DMS153 treated with DMSO at 0.1 percent for 48 hours (cell line): Measurements from ENCODE around the gene EPHA4.

Source experiments
- DNase-seq: peaks from one replicate; lab custom pipeline; 2025; ENCODE audit not compliant: unreplicated experiment; lab: John Stamatoyannopoulos, UW

EPHA4 gene

DNA sequence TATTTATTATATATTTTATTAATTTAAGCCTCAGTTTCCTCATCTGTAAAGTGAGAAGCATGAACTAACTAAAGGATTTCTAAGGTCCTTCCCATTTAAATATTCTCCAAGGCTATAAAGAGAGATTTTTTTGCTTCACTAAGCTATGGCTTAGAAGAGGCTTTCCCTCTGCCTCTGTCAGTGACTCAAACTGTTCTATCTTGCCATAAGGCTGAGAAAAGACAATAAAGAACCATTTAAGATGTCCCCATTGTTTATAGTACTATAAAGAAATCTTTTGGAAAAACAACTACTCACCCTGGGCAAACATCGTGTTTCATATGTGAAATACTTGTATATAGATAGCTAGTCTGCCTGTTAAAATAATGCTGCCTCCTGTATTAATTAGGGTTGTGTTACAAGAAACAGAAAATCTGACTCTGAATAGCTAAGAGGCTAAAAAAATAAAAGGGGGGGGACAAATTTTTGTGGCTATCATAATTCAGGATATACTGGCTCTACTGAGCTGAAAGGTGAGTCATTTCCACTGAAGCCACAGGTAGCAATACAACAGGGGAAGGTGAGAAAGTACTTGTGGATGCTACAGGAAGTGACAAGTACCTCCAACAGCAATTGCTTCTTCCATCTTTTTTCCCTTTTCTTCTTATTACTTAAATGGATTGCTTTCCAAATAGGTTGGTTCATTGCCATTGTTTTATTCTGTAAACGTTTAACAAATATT is 25.4 kb downstream of the EPHA4 start:
- DNase-seq, result no peak

DNA sequence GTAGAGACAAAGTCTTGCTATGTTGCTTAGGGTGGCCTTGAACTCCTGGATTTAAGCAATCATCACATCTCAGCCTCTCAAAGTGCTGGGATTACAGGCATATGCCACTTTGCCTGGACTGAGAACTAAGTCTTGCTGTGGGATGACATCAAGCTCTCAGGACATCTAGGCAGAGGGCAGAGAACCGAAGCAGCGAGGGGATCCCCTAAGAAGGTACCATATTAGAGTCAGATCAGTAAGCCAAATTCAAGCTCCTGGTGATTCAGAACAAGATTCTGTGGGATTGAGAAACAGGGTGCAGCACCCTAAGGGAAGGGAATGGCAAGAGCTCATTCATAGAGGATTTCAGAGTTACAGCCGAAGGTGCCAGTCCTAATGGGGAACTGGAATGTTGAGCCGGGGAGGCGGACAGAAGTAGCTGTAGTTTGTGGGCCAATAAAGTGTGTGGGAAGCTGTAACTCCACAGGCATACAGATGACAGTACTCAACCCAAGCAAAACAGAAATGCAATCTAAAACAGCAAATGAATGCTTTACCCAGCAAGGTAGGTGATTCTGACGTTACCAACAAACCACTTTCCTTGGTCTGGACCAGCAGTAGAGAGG is 30.9 kb downstream of the EPHA4 start:
- no peak for DNase-seq

GRCh38 chr2:221539246-221539645 is 32.9 kb downstream of the EPHA4 start:
- no peak for DNase-seq

DNA sequence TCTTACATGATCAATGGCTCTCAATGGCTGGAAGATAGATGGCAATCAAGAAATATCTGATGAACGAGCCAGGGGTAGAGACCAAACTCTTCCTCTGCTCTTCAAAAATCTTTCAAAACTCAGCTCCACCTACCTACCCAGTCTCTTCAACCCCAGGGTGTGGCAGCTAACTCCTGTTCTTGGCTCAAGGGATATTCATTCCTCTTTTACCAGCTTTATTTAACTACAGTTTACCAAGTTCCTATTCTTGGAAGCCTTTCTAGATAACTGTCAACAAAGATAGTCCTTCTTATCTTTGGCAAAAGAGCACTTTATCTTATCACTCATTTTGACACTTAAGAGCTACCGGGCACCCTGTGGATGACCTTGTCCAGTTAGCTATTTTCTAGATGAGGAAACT is 36.3 kb downstream of the EPHA4 start:
- no peak for DNase-seq

GRCh38 chr2:221533299-221533698 is 38.8 kb downstream of the EPHA4 start:
- no peak for DNase-seq

DNA sequence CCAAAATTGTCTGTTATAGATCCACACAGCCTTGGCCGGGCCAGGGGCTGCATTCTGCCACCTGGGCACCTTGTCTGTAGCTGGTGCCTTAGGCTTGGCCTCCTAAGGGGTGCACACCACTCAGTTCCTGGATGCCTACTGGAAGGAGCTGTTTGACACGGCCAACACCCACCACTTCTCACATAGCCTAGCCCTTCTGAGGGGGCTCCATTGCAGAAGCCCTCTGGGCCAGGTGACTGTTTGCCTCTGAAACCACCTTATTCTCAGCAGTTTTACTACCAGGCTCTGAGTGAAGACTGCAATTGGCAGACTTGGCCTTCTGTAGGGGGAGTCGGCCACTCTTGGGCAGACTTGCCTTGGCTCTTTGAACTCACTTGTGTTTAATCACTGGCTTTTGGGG is 39.5 kb downstream of the EPHA4 start:
- no peak for DNase-seq

DNA sequence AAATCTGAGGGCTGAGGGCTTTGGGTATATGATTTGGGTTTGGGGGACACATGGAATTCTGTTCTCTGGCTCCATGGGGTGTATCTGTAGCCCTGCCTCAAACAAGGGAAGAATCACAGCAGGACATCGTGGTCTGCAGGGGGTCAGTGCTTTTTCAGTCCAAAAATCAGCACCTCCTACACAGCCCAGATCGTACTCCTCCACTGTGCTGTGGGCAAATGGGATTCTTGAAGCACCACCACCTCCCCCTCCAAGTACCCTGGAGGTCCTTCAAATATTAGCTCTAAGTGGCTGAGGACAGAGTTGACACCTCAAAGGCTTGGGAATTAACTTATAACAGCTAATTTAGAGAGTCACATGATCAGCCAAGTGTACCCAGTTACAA is 41.5 kb downstream of the EPHA4 start:
- no peak for DNase-seq

DNA sequence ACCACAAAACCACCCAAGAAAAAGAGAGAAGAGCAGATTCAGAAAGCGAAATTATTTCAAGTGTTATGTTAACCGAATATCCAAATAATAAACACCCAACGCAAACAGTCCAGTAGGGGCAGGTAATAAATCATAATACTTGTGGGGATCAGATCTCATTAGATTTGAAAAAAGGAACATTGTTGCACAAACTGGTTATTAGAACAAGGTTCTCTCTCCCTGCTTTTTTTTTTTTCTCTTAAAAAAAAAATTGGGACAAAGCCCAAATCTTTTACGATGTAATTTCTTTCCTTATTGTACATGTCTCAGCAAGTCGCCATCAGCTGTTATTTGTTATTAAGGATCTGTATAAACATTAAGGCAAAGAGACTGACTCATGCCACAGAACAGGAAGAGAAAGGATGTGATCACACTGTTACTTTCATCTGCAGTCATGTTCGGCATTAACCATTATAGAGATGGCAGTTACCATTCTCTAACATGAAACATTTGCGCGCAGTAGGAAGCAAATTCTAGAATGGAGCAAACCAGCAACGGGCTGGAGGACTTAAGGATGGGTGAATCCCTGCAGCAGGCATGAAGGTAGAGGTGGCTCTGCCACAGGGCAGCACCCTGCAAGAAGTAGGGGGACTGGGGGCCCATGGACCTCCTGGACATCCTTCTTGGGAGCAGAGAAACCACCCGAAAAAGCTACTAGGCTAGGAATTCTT is 42.0 kb downstream of the EPHA4 start:
- peak; percentile 65 for DNase-seq

- no peak for DNase-seq
These were observed 42.7 kb downstream of the EPHA4 start for GRCh38 chr2:221529177-221529942.

DNA sequence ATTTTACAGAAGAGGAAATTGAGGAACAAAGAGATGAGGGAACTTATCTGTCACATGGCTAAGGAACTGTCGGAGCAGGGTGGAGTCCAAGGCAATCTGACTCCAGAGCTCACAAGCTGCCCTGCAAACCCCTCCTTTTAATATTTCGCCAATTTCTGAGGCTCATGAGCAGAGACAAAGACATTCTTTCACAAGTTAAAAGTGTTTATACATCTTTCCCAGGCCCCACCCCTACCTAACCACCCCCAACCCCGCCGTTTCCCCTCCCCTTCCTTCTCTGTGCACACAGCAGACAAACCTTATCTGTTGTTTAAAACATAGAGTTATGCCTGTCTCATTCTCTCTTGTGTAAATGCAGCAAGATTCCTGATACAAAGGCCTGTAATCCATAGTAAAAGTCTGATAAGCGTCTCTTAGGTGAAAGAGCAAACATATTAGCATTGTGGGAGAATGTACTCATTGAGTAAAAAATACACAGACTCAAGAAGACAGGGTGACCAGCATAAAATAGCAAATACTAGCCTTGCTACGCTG is 44.3 kb downstream of the EPHA4 start:
- DNase-seq, result no peak

- DNase-seq, result no peak
These were observed 47.9 kb downstream of the EPHA4 start for GRCh38 chr2:221524158-221524557.

GRCh38 chr2:221521233-221521845 is 50.8 kb downstream of the EPHA4 start:
- DNase-seq, result no peak

- no peak for DNase-seq
These were observed 53.0 kb downstream of the EPHA4 start for GRCh38 chr2:221518935-221519625.

DNA sequence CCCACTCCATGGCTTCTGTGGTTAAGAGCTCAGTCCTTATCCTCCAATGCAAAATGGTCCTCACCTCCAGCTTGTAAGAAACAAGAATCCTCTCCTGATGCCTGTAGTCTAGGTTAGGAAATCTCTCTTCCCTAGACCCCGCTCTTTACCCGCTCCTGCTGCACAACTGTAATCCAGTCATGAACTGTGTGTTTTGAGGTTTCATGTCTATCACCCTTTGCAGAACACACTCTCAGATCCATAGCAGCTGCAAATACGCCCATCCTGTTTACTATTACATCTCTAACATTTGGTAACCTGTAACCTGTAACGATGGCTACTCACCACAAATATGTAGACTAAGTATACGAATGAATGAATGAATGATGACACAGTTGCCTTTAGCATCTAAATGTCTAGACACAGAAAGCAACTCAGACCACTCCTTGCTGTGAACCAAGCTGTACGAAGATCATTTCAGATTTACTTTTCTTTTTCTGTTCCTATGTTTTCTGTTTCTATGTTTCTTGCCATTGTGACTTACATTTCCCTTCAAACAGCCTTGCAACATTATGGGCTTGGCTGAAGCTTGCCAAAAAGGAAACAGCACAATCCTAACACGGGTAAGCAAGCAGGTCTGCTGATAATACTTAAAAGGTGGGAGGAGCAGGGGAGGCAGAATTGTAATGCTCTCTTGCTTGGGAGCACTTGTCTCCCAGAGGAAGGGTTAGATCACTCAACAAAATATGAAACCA is 53.7 kb downstream of the EPHA4 start:
- DNase-seq, result peak; percentile 22

DNA sequence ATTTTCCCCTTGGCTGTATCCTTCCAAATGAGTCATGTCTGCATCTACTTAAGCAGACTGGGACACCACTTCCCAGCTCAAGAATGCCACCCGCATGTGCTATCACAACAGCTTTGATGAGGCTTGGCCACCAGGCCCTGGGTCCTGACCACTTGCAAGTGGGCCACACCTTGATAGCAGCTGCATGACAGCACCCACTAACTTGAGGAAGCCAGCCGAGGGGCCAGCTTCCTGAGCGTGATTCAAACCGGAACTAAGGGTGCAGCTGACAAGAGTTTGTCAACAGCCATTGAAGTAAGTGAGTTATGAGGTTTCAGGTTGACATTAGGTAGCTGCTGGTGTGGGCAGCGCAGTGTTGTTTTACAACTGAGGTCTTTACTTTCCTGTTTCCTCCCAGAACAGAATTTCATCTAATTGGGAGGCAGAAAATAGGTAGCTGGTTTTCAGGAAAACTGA is 54.4 kb downstream of the EPHA4 start:
- peak; percentile 72 for DNase-seq

DNA sequence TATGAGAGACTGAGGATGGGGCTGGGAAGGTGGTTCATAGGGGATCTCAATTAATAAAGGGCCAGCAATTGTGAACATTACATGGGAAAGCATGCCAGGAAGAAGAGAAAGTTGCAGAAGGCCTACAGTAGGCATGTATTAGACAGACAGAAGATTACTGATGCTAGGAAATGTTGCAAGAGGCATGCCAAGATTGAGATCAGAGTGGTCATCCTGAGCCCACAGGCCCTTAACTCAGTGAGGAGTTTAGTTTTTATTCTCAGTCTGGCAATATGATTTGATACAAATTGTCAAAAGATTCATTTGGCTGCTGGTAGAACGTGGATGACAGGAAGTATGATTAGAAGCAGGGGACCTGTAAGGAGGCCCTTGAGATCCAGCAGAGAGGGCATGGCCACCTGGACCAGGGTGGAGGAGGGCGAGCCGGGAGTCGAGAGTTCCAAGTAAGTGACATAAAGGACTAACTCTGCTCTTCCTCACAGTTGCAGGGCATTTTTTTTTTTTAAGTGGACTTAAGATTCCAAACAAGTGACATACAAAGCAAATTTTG is 54.9 kb downstream of the EPHA4 start:
- DNase-seq, result no peak

DNA sequence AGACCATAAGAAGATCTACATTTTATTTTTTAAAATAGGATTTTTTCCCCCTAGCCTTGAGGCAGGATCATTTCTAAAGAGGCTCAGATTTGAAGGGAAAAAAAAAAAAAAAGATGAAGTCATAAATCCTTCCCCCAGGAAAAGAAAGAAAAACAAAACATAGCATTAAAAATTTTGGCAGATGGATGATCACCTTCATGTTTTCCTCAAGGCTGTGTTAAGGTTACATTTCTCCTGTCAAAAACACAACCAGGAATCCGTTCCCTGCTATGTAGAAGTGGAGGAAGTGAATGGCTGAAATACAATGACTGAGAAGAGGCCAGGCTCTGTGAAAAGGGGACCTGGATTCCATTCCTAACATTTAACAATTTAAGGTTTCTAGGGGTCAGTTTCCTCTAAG is 56.2 kb downstream of the EPHA4 start:
- DNase-seq, result no peak

- peak; percentile 52 for DNase-seq
These were observed 57.6 kb downstream of the EPHA4 start for GRCh38 chr2:221514305-221515040.

- no peak for DNase-seq
These were observed 58.9 kb downstream of the EPHA4 start for GRCh38 chr2:221513232-221513631.
